DND-41 (cell line): ENCODE data around the gene NGRN.

Experiments used
- CTCF ChIP-seq: IDR thresholded peaks from 2 replicates; pipeline ENCODE4 v1.5.1; 2012; ENCODE audit warnings: borderline replicate concordance, low read length, moderate library complexity, mild to moderate bottlenecking; ENCODE audit not compliant: poor library complexity, severe bottlenecking; ENCODE audit errors: extremely low read depth
- EZH2 ChIP-seq: IDR thresholded peaks from 3 replicates; pipeline ENCODE4 v1.6.1; 2012; ENCODE audit warnings: borderline replicate concordance, low read depth, mild to moderate bottlenecking, moderate library complexity, low read length, inconsistent platforms; ENCODE audit not compliant: severe bottlenecking

DNA sequence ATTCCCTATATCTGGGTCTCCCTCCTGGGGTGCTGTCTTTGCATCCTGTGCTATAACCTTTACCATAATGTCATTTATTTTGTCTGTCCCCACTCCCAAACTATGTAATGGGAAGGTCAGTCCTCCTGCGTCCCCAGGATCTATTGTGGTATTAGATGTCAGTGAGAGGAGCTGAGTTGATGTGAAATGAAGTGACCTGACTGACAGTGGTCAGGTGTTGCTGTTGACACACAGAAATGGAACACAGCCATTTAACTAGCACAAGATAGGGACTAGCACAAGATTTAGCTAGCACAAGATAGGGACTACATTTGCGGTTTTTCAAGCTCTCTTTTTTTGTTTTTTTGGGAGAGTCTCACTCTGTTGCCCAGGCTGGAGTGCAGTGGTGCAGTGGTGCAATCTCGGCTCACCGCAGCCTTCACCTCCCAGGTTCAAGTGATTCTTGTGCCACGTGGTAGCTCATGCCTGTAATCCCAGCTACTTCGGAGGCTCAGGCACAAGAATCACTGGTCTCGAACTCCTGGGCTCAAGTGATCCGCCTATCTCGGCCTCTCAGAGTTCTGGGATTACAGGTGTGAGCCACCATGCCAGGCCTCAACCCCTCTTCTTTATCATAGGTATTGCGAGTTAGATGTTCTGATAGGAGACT, 5.2 kb downstream of the NGRN start:
- no peak for TF ChIP-seq CTCF
- TF ChIP-seq EZH2, result no peak
